GM12874 (cell line): Measurements from ENCODE around the gene KRTCAP3.

ENCODE experiments used
- CTCF ChIP-seq: IDR thresholded peaks from 2 replicates; pipeline ENCODE4 v1.5.1; 2011; ENCODE audit warnings: low read depth, mild to moderate bottlenecking, control low read depth, low read length, moderate library complexity; ENCODE audit not compliant: insufficient read depth

KRTCAP3 gene

DNA sequence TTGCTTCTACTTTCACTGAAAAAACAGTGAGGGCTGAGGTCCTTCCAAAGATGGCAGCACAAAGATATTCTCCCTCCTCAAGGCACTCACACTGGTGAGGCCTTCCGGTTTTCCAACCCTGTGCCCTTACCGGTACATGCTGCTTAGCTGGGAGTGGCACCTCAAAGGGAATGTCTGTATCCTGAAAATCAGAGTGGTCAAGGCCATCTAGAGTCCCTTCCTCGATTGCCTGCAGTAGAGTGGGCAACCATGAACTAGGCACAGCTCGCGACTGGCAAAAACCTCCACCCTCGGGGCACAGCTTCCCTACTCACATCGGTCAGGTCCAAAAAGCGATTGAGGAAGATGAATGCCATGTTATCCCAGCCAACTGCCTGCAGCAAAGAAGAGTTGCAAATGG, 3.4 kb downstream of the KRTCAP3 start:
- TF ChIP-seq CTCF, result no peak

DNA sequence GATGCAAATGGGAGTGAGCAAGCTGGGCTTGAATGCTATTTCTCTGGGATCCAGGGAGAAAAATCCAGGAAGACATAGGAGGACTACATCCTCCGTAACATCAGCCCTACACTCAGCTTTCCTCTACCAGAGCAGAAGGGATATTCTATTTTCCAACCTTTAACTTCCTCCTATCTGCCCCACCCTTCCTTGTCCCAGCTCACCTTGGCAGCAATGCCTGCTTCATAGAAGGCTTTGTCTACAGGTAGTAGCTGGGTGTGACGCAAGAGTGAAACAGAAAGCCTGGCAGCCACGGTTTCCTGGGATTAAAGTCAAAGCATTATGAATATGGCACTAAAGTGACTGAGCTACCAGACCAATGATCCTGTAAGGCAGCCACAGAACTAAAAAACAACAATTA, 3.9 kb downstream of the KRTCAP3 start:
- TF ChIP-seq CTCF, result no peak

DNA sequence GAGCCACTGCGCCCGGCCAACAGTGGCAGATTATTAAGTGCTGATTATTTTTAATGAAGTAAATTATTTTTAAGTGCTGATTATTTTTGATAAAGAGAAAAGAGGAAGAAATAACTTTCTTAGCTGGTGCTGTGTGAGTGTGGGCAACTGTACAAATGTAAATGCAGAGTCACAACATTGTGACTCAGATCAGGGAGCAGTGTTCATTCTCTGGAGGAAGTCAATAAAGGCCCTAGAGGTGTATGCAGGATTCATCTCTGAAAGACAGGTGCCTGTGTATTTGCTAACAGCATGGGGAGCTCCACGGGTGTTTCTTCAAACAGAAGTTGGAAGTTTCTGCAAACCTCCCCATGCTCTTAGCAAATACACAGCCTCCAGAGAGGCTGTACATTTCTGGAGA, 6.2 kb downstream of the KRTCAP3 start:
- TF ChIP-seq CTCF, result no peak

GRCh38 chr2:27451095-27451494, 8.9 kb downstream of the KRTCAP3 start:
- TF ChIP-seq CTCF, result no peak

DNA sequence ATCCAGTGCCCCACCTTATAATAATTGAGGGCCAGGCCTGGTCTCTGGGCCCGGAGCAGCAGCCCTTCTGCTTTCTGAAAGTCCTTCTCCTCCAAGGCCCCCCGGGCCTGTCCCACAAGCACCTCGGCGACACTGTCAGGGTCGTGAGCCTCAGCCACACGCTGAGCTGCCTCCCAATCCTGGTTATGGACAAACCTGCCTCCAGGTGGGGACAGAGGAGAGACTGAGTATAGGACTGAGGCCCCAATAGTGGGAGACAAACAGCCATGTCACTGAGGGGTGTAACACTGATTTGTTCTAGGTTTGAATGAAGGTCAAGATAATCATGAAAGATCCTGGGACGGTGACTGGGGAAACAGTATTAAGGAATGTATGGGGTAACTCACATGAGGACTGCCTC, 11.8 kb downstream of the KRTCAP3 start:
- no peak for TF ChIP-seq CTCF

- TF ChIP-seq CTCF, result no peak
Measured at GRCh38 chr2:27461118-27461517, 18.9 kb downstream of the KRTCAP3 start.

DNA sequence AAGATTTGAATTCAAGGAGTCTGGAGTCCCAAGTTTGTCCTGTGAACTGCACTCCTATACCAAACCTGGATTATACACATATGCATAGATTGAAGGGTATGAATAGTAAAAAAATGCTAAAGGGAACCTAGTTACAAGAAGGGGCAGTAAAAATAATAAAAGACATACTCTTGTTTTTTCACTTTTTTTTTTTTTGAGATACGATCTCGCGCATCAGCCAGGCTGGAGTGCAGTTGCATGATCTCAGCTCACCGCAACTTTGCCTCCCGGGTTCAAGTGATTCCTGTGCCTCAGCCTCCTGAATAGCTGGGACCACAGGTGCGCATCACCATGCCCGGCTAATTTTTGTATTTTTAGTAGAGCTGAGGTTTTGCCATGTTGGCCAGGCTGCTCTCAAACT, 22.3 kb downstream of the KRTCAP3 start:
- TF ChIP-seq CTCF, result no peak

- TF ChIP-seq CTCF, result no peak
Measured at GRCh38 chr2:27471961-27472360, 29.8 kb downstream of the KRTCAP3 start.
